Muscle of leg (tissue), 11 donors: ENCODE results near the gene TLE5. TPM values are rescaled to one million over a fixed set of nuclear protein-coding genes. Genes with fewer than 3 reads are reported as not detected.

Experiments
- DNase-seq: peaks from one replicate; pipeline ENCODE4 v3.0.0; 2013
- H3K27ac ChIP-seq: one replicate; pipeline ENCODE4 v1.5.1; 2013; ENCODE audit warnings: mild to moderate bottlenecking, low read length, control low read depth
- H3K27me3 ChIP-seq: one replicate; pipeline ENCODE4 v1.6.1; 2013; ENCODE audit warnings: low read length; ENCODE audit not compliant: control insufficient read depth, insufficient read depth
- H3K36me3 ChIP-seq: one replicate; pipeline ENCODE4 v1.6.1; 2013; ENCODE audit warnings: low read length; ENCODE audit not compliant: control insufficient read depth, insufficient read depth
- H3K4me1 ChIP-seq: one replicate; pipeline ENCODE4 v1.6.1; 2013; ENCODE audit warnings: low read length; ENCODE audit not compliant: control insufficient read depth, insufficient read depth
- H3K4me3 ChIP-seq: one replicate; pipeline ENCODE4 v1.5.1; 2013; ENCODE audit warnings: low read length, control low read depth
- H3K9me3 ChIP-seq: replicated peaks from 2 replicates; pipeline ENCODE4 v1.6.1; 2013; ENCODE audit warnings: low read depth, low read length; ENCODE audit not compliant: control insufficient read depth
- WGBS: methylation state at CpG from one replicate; pipeline ENCODE4 v1.1.5; 2013; ENCODE audit warnings: missing lambda C conversion rate; ENCODE audit not compliant: insufficient coverage; 5-methylcytosine and 5-hydroxymethylcytosine counted together
- polyA plus RNA-seq, 8 donors: library from polyadenylated mRNA; unstranded; fragments of 120-200 nt; gene quantifications; one replicate each; pipeline versions ENCODE4 v1.2.1 to v1.2.3, GENCODE V29; 2013; ENCODE audit warnings: inconsistent platforms in 1 of 8, low replicate concordance in 1 of 8; ENCODE audit not compliant: insufficient read length in 8 of 8, insufficient read depth in 1 of 8
- total RNA-seq: library from RNA; stranded (reverse); fragments of 120-200 nt; gene quantifications from one replicate; pipeline ENCODE4 v1.2.4, GENCODE V29; 2013

Gene TLE5
- total and polyA plus RNA-seq, 9 donors = 245 to 773 (median 694) TPM

DNA sequence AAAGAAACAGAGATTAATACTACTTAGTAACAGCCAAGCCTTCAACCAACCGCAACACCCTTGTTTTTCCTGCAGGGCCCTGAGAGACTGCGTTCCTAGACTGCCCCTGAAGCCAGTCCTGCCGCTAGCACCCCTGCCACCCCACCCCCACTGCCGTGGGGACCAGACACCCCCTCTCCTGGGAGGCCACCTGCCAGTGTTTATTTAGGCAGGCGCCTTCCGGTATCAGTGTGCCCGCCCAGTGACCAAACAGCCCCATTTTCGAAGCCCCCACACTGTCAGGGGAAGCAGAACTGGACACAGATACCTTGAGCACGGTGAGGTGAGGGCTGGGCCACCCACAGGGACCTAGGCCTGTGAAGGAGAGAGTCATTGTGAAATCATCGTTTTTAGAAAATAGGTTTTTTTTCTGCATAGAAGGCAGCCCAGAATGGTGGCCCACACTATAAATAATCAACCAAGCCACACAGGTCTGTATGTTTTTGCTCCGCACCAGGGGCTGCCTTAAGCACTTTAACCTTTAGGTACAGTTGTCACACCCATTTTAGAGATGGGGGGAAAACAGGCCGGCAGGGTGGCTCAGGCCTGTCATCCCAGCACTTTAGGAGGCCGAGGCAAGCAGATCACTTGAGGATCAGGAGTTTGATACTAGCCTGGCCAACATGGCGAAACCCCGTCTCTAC, 3.5 kb upstream of the TLE5 start:
- H3K4me3 ChIP-seq = no peak overlapping the region
- DNase-seq = no peak
- no peaks in the 10 kb centered on the region for H3K27me3 ChIP-seq
- peaks cover 35% of the 10 kb centered on the region for H3K4me1 ChIP-seq
- WGBS = 56% methylated on average over 8 of the region's 15 CpGs
- no peaks in the 10 kb centered on the region for H3K9me3 ChIP-seq
- no peak overlapping the region for H3K27ac ChIP-seq
- H3K36me3 ChIP-seq = peaks cover 2% of the 10 kb centered on the region

DNA sequence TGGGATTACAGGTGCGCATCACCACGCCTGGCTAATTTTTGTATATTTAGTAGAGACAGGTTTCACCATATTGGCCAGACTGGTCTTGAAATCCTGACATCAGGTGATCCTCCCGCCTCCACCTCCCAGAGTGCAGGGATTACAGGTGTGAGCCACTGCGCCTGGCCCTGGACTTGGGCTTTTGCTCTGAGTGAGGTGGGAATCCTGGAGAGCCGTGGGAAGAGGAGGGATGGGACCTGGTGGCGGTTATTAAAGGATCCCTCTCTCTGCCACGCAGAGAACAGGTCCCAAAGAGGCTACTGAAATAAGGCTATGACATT, 1.7 kb upstream of the TLE5 start:
- no peak for DNase-seq
- peaks cover 44% of the 10 kb centered on the region for H3K4me1 ChIP-seq
- no peaks in the 10 kb centered on the region for H3K27me3 ChIP-seq
- no peak overlapping the region for H3K4me3 ChIP-seq
- no peaks in the 10 kb centered on the region for H3K9me3 ChIP-seq
- 87% methylated on average over 4 of the region's 7 CpGs for WGBS
- H3K36me3 ChIP-seq = peaks cover 18% of the 10 kb centered on the region
- no peak overlapping the region for H3K27ac ChIP-seq

DNA sequence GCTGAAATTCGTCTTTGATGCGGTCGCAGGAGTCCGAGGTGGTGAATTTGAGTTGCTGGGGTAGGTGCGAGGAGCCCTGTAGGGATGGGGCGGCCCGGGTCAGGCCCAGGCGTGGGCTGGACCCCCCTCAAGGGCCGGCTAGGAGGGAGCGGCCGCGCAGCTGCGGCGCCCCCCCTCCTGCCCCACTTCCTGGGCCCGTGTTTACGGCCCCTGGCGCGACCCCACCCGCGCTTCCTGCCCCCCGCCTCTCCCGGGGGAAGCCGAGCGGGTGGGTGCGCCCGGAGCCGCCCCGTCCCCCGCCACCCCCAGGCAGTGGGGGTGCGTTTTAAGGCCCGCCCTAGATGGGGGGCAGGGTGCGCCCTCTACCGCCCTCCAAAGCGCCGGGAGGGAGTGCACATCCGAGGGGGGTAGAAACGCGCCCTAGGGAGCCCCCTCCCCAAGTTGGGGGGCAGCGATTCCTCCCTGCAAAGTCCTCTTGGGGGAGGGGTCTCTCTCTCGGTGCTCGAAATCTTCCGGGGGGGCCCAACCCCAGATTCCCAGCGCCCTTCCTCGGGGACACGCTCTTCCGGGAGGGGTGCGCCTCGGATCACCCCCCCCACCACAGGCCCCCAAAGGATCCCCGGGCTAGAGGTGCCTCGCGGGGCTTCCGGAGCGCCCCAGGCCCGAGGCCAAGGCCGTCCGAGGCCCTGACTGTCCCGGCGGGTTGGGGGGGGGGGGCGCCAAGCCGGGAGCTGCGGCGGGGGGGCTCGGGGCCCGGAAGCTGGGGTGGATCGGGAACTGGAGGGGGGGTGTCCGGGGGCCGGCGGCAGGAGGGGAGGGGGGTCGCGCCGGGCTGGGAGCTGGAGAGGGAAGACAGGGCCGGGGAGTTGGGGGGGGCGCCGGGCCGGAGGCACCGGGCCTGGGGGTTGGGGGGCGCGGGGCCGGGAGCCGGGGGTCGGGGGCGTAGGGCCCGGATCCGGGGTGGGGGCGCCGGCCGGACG, 823 bp downstream of the TLE5 start:
- Histone ChIP-seq H3K4me3 (peak overlapping the region; percentile 86), H3K4me1 (peaks cover 54% of the 10 kb centered on the region), H3K27me3 (no peaks in the 10 kb centered on the region), H3K27ac (peak overlapping the region; percentile 92), H3K36me3 (peaks cover 43% of the 10 kb centered on the region), H3K9me3 (no peaks in the 10 kb centered on the region)
- DNase-seq = peak; percentile 74
- WGBS = under 1% methylated on average over 46 of the region's 88 CpGs

DNA sequence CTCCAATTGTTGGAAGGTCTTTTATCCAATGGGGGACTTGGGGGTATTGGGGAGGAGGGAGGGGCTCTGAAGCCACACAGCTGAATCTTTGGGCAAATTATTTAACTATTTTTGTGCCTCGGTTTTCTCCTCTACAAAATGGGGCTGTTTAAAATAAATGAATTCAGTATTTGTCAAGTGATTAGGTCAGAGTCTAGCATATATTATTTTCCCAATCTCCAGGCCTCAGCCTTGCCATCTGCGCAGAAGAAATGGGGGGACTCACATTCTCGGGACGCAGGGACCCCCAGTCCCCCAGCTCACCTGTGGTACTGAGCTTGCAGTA, 1.5 kb downstream of the TLE5 start:
- WGBS = no CpG with 5 or more reads among the region's 4 CpGs
- Histone ChIP-seq H3K9me3 (no peaks in the 10 kb centered on the region), H3K36me3 (peaks cover 48% of the 10 kb centered on the region), H3K27ac (peak overlapping the region; percentile 92), H3K27me3 (no peaks in the 10 kb centered on the region), H3K4me1 (peaks cover 56% of the 10 kb centered on the region), H3K4me3 (peak overlapping the region; percentile 86)
- DNase-seq = no peak

DNA sequence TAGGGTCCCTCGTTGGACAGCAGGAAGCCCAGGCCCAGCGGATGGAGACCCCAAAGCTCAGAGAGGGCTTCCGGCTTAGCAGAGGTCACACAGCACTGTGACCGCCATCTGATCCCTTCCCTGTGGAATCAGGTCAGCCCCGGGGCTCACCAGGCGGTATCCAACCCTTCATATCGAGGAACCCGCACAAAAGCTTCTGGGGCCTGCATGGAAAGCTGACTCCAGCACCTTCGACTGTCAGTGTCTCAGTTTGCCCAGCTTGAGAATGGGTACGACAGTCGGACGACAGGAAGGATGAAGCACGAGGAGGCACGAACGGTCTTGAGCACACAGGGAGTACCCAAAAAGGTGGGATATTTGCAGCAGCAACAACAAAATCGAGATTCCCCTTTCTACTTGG, 2.6 kb downstream of the TLE5 start:
- Histone ChIP-seq H3K36me3 (peaks cover 59% of the 10 kb centered on the region), H3K9me3 (no peaks in the 10 kb centered on the region), H3K4me1 (peaks cover 63% of the 10 kb centered on the region), H3K27ac (no peak overlapping the region), H3K27me3 (no peaks in the 10 kb centered on the region), H3K4me3 (no peak overlapping the region)
- no peak for DNase-seq
- WGBS = 86% methylated on average over 12 of the region's 16 CpGs

DNA sequence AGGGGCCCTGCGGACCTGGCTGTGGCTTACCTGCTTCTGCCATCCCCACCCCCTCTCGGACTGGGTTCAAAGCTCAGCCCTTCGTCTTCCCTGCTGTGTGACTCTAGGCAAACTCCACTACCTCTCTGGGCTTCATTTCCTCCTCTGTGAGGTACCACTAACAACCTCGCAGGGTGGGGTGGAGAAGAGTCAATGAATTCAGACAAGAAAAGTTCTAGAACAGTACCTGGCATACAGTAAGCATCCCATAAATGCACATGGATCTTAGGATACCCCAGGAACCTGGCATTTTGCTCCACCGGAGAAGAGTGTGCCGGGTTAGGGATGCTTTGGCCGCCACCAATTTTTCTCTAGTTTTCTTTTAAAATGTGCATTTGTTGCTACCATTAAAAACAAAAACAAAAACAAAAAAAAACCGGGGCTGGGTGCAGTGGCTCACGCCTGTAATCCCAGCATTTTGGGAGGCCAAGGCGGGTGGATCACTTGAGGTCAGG, 3.4 kb downstream of the TLE5 start:
- Histone ChIP-seq H3K4me3 (no peak overlapping the region), H3K4me1 (peaks cover 70% of the 10 kb centered on the region), H3K36me3 (peaks cover 66% of the 10 kb centered on the region), H3K27me3 (no peaks in the 10 kb centered on the region), H3K9me3 (no peaks in the 10 kb centered on the region), H3K27ac (no peak overlapping the region)
- 83% methylated on average over 2 of the region's 10 CpGs for WGBS
- no peak for DNase-seq

DNA sequence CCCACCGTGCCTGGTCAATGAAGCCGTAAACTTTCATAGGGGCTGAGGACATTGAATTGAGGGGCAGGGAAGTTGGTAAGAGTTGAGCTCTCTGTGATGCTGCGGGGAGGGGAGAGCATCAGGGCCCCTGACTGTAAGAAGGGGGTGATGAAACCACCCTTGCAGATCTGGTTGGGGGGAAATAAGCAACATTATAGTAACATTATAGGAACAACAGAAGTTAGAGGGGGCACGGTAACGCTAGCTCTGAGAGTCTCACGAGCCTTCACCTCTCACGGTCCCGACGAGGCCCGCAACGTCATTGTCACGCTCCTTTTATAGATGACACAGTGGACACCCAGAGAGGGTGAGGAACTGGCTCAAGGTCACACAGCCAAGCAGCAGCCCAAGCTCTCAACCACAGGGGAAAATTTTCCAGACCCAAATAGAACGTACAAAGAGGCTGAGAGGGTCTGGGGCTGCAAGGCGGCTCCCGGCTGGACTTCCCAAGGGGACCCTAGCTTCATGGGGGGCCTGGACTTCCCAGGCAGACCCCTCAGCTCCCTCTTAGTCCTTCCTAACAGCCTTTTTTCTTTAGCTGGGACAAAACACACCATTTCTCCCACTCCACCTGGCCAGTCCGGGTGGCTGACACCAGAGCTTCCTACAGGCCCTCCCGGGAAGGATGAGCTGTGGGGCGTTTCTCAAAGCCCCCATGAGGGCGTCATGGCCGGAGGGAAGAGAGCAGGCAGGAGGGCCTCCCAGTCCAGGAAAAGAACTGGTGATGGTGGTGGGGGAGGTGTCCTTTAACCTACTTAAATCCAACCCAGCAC, 4.1 kb downstream of the TLE5 start:
- no peaks in the 10 kb centered on the region for H3K27me3 ChIP-seq
- no peak overlapping the region for H3K4me3 ChIP-seq
- H3K9me3 ChIP-seq = no peaks in the 10 kb centered on the region
- peaks cover 68% of the 10 kb centered on the region for H3K4me1 ChIP-seq
- peaks cover 72% of the 10 kb centered on the region for H3K36me3 ChIP-seq
- 60% methylated on average over 13 of the region's 20 CpGs for WGBS
- no peak for DNase-seq
- peak overlapping the region; percentile 87 for H3K27ac ChIP-seq

DNA sequence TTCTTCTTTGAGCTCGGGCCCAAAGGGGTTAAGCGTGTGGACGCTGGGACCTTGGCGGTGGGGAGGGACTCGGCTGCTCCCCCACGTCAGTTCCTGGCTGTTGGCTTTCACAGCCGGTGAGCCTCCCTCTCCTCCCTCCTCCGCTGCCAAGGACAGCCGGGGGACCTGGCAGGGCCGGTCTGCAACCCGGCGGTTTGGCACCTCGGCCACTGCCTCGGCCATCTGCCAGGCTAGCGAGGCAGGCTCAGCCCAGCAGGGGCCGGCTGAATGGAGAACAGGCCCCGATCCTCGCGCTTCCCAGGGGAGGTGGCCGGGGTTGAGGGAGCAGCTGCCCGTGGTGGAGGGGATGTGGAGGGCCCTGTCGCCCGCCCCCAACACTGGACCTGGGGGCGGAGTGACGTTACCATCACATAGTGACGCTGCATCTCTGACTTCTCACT, 5.0 kb downstream of the TLE5 start:
- H3K4me3 ChIP-seq = no peak overlapping the region
- H3K27me3 ChIP-seq = no peaks in the 10 kb centered on the region
- peaks cover 78% of the 10 kb centered on the region for H3K36me3 ChIP-seq
- H3K9me3 ChIP-seq = no peaks in the 10 kb centered on the region
- peak; percentile 93 for DNase-seq
- peaks cover 61% of the 10 kb centered on the region for H3K4me1 ChIP-seq
- peak overlapping the region; percentile 87 for H3K27ac ChIP-seq
- WGBS = no CpG with 5 or more reads among the region's 26 CpGs

DNA sequence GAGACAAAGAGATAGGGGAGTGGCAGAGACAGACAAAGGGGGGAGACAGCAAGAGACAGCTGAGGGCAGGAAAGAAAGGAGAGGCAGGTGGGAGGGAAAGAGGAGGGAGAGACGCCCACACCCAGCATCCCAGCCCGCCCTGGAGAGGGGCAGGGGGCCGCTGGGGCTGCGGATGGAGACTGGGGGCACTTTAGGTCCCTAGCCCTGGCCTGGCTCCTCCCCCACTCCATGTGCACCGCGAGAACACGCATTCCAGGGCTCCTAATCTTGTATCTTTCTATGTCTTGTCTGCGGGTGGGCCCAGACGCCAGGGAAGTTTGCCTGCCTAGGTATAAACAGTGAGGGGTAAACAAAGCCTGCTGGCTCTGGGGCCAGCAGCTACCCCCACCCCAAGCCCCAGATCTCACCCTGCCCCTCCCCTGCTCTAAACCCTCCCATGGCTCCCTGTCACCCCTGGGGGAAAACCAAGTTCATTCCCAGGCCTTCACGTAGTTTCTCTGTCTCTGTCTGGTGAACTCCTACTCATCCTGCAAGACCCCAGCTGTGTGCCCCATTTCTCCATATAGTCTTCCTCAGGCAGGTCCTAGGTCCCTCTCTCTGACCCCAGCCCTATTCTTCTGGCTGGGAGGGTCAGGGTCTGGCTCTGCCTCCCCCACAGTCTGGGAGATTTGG, 5.7 kb downstream of the TLE5 start:
- DNase-seq = no peak
- Histone ChIP-seq H3K36me3 (peaks cover 78% of the 10 kb centered on the region), H3K27me3 (no peaks in the 10 kb centered on the region), H3K27ac (peak overlapping the region; percentile 87), H3K4me1 (peaks cover 61% of the 10 kb centered on the region), H3K9me3 (no peaks in the 10 kb centered on the region), H3K4me3 (no peak overlapping the region)
- 80% methylated on average over 1 of the region's 10 CpGs for WGBS
